ENCODE data around the gene PPP2R5A.

GRCh38 chr1:212355230-212355969, 70.2 kb downstream of the PPP2R5A start:
- TF ChIP-seq, protein P1, sequence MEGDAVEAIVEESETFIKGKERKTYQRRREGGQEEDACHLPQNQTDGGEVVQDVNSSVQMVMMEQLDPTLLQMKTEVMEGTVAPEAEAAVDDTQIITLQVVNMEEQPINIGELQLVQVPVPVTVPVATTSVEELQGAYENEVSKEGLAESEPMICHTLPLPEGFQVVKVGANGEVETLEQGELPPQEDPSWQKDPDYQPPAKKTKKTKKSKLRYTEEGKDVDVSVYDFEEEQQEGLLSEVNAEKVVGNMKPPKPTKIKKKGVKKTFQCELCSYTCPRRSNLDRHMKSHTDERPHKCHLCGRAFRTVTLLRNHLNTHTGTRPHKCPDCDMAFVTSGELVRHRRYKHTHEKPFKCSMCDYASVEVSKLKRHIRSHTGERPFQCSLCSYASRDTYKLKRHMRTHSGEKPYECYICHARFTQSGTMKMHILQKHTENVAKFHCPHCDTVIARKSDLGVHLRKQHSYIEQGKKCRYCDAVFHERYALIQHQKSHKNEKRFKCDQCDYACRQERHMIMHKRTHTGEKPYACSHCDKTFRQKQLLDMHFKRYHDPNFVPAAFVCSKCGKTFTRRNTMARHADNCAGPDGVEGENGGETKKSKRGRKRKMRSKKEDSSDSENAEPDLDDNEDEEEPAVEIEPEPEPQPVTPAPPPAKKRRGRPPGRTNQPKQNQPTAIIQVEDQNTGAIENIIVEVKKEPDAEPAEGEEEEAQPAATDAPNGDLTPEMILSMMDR (IDR thresholded peaks at IDR 0.05) = no peak
- TF ChIP-seq POLR2AphosphoS5 (IDR thresholded peaks at IDR 0.05) = no peak
- no peak for TF ChIP-seq POLR2A (IDR thresholded peaks at IDR 0.05)
- no peak for TF ChIP-seq EP300 (IDR thresholded peaks at IDR 0.05)
